Ishikawa (cell line): ENCODE measurements around the gene RNU6-1.

ENCODE experiments used
- CEBPB ChIP-seq: IDR thresholded peaks from 2 replicates; pipeline ENCODE4 v1.6.1; 2012
- CREB1 ChIP-seq: IDR thresholded peaks from 2 replicates; pipeline ENCODE4 v1.6.1; 2012; ENCODE audit warnings: low read depth
- EGR1 ChIP-seq: IDR thresholded peaks from 2 replicates; pipeline ENCODE4 v1.6.1; 2012
- EP300 ChIP-seq: IDR thresholded peaks from 2 replicates; pipeline ENCODE4 v1.6.1; 2012; ENCODE audit warnings: borderline replicate concordance
- FOXM1 ChIP-seq: IDR thresholded peaks from 2 replicates; pipeline ENCODE4 v1.6.1; 2012; ENCODE audit warnings: low read depth, borderline replicate concordance
- NFIC ChIP-seq: IDR thresholded peaks from 2 replicates; pipeline ENCODE4 v1.6.1; 2012
- RAD21 ChIP-seq: IDR thresholded peaks from 2 replicates; pipeline ENCODE4 v1.6.1; 2012; ENCODE audit warnings: low read depth
- TAF1 ChIP-seq: IDR thresholded peaks from 2 replicates; pipeline ENCODE4 v1.6.1; 2012; ENCODE audit warnings: low read depth, mild to moderate bottlenecking
- TCF12 ChIP-seq: IDR thresholded peaks from 2 replicates; pipeline ENCODE4 v1.6.1; 2012; ENCODE audit warnings: low read depth
- TEAD4 ChIP-seq: IDR thresholded peaks from 2 replicates; pipeline ENCODE4 v1.6.1; 2012
- YY1 ChIP-seq: IDR thresholded peaks from 2 replicates; pipeline ENCODE4 v1.6.1; 2012; ENCODE audit warnings: low read depth
- ZBTB7A ChIP-seq: IDR thresholded peaks from 2 replicates; pipeline ENCODE4 v1.6.1; 2012; ENCODE audit warnings: low read depth
- TF ChIP-seq, protein P1 (sequence below): IDR thresholded peaks from 2 replicates; pipeline ENCODE4 v1.6.1; 2012
- TF ChIP-seq, protein P2 (sequence below): IDR thresholded peaks from 2 replicates; pipeline ENCODE4 v1.6.1; 2012
- TF ChIP-seq, protein P3 (sequence below): IDR thresholded peaks from 2 replicates; pipeline ENCODE4 v1.6.1; 2012; ENCODE audit warnings: low read depth, mild to moderate bottlenecking

RNU6-1 gene

DNA sequence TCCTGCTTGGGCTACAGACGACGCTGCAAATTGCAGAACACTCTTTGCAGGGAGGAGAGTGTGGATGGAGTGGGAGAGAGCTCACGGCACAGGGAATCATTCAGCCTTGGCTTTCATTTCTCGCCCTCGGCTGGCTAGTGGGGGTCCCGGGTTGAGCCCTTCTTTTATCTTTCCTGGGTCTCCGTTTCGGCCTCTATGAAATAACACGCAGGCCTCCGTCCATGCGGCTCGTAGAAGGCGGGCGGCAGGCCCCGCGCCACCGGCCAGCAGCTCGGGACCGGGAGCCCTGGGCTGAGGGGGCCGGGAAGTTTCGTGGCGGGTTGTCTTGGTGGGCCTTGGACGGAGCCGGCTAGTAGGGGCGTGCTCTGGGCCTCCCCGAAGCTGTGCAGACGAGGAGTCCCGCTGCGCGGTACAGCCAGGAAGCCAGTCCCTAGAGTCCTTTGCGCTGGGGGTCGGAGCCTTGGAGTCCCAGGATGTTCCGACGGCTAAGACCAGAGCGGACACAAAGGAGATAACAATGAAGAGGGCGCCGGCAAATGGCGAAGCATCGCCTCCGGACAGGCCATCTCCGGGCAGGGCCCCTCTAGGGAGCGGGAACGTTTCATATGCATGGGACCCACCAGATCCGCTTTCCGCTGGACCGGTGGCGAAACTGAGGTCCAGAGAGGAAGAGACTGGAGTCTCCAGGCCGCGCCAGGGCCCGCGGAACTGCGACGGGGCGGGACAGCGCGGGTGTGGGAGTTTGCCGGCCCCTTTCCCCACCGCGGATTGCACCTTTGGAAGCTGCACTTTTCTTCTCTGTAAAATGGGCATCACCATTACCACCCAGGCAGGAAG, 4.3 kb downstream of the RNU6-1 start:
- no peak for TF ChIP-seq RAD21
- TF ChIP-seq FOXM1: no peak
- no peak for TF ChIP-seq ZBTB7A
- no peak for TF ChIP-seq TAF1
- TF ChIP-seq, protein P1, sequence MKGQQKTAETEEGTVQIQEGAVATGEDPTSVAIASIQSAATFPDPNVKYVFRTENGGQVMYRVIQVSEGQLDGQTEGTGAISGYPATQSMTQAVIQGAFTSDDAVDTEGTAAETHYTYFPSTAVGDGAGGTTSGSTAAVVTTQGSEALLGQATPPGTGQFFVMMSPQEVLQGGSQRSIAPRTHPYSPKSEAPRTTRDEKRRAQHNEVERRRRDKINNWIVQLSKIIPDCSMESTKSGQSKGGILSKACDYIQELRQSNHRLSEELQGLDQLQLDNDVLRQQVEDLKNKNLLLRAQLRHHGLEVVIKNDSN: no peak
- no peak for TF ChIP-seq NFIC
- no peak for TF ChIP-seq YY1
- TF ChIP-seq CREB1: no peak
- no peak for TF ChIP-seq EP300
- no peak for TF ChIP-seq TCF12

DNA sequence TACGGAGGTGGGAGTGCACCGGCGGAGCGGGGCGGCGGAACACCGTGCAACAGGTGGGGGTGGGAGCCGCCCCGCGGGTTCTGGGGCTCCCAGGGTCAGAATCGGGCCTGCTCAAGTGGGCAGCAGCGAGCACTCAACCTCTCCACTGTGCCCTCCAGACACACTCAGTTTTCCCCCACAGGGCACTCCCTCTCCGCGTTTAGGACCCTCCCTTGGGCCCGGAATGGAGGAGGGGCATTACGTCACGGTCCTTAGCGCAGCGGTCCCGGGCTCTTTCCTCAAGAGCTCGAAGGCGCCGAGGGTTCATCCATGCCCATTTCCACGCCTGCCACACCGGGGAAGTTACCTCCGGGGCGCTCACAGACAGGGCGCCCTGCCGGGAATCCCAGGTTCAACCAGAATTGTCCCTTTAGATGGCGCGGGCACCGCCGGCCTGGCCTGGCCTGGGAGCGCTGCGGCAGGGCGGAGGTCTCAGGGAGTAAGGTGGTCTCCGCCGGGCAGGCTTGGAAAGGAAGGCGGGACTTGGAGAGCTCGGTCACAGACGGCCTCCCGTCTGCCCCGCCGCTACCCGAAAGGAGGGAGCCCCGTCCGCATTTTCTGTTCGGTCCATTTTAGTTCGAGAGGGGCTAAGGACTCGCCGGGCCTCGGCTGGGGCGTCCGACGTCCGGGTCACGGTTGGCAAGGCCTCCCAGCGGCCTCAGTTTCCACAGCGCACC, 5.1 kb downstream of the RNU6-1 start:
- TF ChIP-seq, protein P2, sequence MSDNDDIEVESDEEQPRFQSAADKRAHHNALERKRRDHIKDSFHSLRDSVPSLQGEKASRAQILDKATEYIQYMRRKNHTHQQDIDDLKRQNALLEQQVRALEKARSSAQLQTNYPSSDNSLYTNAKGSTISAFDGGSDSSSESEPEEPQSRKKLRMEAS: no peak
- no peak for TF ChIP-seq TCF12
- no peak for TF ChIP-seq FOXM1
- TF ChIP-seq TEAD4: no peak

DNA sequence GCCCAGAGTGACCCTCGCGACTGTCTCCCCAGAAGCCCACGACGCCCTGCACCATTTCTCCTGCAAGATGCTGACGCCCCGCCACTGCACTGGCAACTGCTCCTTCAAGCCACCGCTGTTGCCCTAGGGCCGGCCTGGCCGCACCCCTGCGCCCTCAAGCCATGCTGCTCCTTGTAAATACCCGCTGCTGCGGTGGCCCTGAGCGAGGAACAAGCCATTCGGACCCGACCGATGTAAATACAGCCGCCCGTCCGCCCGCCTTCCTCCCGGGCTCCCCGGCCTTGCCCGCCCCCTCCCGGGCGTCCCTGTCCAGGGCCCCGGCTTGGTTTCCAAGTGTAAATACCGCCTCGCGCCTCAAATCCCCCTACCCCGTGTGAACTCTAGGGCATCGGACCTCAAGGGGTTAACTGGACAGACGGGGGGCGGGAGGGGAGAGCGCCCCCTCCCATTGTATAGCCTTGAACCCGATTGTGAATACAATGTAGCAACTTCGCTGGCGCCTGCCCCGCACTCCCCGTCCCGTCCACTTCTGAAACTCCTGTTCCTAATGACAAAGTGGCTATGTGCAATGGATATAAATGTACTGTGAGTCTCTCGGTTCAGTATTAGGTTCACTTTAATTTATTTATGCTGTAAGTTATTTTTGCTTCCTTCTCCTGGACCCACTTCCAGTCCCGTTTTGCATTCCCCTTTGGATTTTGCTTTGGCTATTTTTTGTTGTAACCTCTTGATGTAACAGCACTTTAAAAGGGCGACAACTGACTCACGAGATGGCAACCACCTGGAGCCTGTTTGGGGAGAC, 5.9 kb downstream of the RNU6-1 start:
- TF ChIP-seq TCF12 (no peak), EGR1 (no peak), RAD21 (peak; percentile 43; the same call in 1 of the 2 replicates)

DNA sequence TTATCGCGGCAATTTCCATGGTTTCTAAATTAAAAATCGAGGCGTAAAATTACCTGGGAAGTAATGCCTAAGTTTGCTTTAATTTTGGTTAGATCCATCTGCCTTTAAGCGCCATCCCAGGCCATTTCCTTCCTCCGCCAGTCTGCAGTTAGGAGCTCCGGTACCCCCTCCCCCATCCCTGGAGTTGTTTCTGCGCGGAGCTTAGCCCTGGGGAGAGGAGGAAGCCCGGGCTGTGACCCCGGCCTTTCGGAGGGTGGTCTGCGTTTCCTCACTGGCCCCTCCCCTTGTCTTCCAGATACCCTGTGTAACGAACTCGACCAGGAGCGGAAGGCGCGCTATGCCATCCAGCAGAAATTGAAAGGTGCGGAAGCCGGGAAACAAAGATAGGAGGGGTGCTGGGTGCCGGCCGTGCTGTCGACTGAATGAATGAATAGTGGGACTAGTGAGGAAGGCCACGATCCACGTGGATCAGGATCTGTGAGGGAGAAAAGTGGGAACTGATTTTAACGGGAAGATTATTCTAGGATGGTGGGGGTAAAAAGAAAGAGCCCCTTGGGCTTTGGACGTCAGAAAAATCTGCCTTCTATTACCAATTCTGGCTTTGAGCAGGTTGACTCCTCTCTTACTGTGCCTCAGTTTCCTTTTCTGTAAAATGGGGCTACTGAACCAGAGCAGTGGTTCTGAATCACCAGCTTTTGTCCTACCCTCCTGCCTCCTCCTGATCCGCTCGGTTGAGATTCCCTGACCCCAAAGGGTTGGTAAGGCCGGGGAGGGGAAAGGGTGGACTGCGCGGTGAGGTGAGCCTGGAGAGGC, 6.7 kb downstream of the RNU6-1 start:
- TF ChIP-seq EGR1: no peak
- TF ChIP-seq, protein P2: no peak
- no peak for TF ChIP-seq ZBTB7A
- no peak for TF ChIP-seq CEBPB
- no peak for TF ChIP-seq EP300
- no peak for TF ChIP-seq TCF12
- no peak for TF ChIP-seq TAF1

DNA sequence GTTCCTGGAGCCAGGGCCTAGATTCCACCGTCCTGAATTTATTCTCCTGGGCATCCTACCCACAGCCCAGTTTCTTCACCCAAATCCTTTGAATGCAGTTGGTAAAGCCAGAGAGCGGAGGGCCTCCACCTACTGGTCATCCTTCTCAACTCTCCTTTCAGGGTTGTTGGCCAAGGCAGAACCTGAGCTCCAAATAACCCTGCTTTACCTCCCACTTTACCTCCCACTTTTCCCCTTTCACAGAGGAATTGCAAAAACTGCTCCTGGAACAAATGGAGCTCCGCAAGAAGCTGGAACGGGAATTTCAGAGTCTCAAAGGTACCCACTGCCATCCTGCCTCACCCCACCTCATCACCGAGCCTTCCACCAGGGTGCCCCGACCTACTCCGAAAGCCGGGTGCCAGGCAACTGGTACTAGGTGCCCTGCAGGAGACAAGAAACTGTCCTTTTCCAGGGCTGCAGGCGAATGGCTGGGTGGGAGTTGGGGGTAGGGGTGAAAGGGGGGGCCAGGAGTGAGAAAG, 7.8 kb downstream of the RNU6-1 start:
- TF ChIP-seq, protein P3, sequence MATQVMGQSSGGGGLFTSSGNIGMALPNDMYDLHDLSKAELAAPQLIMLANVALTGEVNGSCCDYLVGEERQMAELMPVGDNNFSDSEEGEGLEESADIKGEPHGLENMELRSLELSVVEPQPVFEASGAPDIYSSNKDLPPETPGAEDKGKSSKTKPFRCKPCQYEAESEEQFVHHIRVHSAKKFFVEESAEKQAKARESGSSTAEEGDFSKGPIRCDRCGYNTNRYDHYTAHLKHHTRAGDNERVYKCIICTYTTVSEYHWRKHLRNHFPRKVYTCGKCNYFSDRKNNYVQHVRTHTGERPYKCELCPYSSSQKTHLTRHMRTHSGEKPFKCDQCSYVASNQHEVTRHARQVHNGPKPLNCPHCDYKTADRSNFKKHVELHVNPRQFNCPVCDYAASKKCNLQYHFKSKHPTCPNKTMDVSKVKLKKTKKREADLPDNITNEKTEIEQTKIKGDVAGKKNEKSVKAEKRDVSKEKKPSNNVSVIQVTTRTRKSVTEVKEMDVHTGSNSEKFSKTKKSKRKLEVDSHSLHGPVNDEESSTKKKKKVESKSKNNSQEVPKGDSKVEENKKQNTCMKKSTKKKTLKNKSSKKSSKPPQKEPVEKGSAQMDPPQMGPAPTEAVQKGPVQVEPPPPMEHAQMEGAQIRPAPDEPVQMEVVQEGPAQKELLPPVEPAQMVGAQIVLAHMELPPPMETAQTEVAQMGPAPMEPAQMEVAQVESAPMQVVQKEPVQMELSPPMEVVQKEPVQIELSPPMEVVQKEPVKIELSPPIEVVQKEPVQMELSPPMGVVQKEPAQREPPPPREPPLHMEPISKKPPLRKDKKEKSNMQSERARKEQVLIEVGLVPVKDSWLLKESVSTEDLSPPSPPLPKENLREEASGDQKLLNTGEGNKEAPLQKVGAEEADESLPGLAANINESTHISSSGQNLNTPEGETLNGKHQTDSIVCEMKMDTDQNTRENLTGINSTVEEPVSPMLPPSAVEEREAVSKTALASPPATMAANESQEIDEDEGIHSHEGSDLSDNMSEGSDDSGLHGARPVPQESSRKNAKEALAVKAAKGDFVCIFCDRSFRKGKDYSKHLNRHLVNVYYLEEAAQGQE: no peak
- TF ChIP-seq TEAD4 (no peak), ZBTB7A (no peak), RAD21 (peak; percentile 44; the same call in 1 of the 2 replicates)
- TF ChIP-seq, protein P1: no peak

DNA sequence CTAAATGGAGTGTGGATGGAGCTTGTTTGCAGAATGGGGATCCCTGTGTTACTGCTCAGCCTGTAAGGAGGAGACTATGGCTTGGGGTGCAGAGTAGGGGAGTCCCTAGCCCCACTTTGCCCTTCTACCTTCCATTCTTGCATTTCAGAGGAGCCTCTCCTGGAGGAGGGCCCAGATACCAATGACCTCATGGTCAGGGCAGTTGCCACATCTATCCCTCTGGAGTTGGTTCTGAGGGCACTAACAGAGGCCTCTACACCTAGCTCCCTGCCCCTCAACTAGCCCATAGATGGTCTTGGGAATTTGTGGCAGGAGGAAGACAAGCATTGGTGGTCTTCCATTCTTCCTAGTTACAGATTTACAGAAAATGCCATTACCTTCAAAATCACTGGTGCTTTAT, 8.5 kb downstream of the RNU6-1 start:
- TF ChIP-seq TEAD4 (no peak), CEBPB (no peak)
